Epithelial cell of prostate (primary cell): ENCODE data around the gene PLCH1.
A peak's percentile ranks its signal among the peaks of the same experiment; 100 is the strongest.

Source experiments
- DNase-seq: peaks from one replicate; pipeline ENCODE4 v3.0.0-alpha.2; 2011; ENCODE audit warnings: low read depth, low spot score
- H3K27ac ChIP-seq: fragments of 450-650 bp; 2 replicates; pipeline ENCODE4 v1.5.1; 2017; ENCODE audit warnings: mild to moderate bottlenecking

Gene PLCH1

DNA sequence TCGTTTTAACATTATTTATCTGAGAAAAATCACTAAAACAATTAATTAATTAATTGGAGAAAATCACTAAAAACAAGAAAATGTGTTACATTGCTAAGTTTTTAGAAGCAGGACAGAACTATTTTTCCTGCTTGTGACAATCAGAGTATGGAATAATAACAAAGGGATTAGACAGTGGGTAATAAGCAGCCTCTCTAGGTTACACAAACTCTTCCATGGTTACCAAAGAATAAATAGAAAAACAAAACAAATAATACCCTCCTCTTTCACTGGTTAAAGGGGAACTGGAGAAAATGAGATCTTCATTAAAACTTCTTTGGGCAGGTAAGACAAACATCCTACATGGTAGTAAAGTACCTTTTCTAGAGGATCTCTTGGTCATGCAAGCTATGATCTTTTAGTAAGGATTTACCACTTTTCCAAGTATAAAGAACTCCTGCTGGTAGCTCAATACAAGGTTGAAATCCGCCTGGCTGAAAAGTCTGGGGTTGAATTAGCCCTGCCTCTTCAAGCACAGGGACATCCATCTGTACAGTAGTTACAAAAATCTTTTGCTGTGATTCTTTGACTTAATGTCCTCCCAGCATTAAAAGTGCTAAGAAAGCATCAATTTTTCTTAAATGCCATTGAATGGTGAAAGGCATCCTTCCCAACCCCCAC is 2.5 kb upstream of the PLCH1 start:
- no peak for DNase-seq
- H3K27ac ChIP-seq: no peak overlapping the region

GRCh38 chr3:155746703-155747102 is 1.8 kb upstream of the PLCH1 start:
- DNase-seq: no peak
- no peak overlapping the region for H3K27ac ChIP-seq

DNA sequence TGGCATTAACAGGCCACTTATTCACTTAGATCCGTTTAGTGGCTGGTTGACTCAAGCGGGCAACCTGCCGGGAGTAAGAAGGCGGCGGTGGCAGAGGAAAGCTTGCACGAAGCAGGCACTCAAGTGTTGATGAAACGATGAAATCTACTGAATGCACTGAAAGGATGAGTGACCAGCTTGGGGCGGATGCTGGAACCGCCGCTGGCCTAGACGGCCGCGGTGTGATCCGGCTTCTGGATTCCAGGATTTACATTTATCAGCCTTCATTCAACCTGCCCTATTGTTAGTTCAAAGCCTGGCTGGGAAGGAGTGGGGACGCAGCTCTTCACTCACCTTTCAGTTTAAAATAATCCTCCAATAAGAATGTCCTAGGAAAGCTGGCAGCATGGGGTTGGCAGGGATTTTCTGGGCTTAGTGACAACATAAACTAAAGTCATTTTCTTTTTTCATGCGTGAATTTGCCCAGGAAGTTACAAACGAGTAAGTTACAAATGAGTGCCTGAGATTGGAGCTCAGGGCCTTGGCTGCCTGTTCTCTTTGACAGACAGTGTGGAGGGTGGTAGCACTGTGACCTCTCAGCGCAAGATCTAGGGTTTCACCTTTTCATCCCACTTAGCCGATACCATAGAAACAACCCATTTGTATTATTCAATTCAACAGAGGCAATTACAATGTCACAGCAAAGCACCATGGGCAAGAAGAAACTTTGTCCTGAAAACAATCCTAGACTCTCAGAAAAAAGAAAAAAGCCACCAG is 1.1 kb upstream of the PLCH1 start:
- no peak overlapping the region for H3K27ac ChIP-seq
- no peak for DNase-seq

DNA sequence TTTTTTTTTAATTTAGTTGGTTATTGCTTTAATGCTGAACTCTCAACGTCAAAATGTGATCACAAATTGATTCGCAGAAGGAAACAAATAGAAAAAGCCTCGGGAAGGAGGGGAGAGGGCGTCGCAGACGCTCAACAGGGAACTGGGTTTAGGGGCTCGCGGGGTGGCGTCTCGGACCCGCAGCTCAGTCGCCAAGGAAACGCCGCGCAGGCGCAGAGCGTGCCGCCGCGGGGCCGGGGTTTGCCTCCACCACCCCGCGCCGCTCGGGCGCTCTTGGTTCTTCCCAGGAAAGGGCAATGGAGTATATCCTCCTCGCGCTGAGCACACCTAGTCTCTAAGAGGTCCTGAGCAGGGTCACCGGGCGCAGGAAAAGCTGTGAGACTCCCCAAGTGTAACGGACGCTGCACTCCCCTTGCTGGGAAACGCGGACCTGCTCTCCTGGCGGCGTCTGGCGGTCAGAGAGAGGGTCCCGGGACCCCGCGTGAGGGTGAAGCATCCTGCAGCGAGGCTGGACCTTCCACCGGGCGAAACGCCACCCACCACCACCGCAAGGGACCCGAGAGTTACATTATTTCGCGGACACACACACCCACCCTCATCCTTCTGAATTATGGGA is 753 bp downstream of the PLCH1 start:
- no peak for DNase-seq
- no peak overlapping the region for H3K27ac ChIP-seq

DNA sequence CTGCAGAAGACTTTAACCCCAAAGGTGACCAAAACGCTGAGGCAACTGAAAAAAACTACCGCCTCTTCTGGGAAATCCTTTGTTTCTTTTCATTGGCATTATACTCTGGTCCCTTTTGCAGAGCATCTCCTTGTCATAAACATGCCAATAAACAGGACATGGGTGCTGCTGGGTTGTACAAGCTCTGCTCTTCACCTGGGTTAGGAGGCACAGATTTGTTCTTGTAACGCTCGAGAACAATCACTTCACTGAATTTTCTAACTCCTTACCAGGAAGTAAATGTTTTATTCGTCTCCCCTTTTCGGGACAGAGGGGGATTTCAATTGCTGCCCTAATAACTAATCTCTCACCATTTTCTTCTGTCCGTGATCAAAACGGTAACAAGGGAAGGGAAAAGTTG is 1.3 kb downstream of the PLCH1 start:
- DNase-seq: no peak
- H3K27ac ChIP-seq: no peak overlapping the region

GRCh38 chr3:155742349-155742965 is 2.4 kb downstream of the PLCH1 start:
- H3K27ac ChIP-seq: no peak overlapping the region
- no peak for DNase-seq

DNA sequence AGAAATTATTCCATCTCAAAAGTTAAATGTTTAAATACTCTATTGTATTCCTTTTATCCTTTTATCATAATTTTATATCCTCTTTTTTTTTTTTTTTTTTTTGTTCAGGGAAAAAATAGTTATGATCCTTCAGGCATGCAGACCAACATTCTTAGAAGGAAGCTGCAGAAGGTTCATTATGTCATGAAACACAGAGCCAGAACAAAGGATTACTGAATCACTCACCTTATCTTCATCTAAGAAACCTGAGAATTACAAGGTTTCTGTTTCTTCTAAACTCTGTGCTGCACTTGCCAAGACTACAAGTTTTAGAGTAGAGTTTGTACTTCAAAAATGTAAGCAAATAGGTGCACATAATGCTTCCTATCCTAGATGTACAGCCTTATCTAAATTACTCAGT is 3.3 kb downstream of the PLCH1 start:
- no peak for DNase-seq
- no peak overlapping the region for H3K27ac ChIP-seq

GRCh38 chr3:155741101-155741500 is 3.8 kb downstream of the PLCH1 start:
- no peak overlapping the region for H3K27ac ChIP-seq
- no peak for DNase-seq

DNA sequence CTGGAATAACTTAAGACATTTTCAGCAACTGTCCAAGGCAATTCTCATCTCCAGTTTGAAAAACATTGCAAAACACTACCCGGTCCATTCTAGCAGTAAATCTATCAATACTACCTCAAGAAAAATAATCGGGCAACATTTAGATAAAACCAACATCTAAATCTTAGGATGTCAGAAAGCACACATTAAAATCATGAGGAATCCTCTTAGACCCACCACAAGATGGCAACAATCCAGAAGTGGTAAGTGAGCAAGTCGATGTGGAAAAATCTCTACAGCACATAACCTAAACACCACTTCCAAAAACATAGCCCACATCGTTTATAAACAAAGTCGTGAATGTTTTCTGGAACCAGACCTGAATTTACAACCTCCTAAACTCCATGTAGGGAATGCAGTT is 5.7 kb downstream of the PLCH1 start:
- no peak overlapping the region for H3K27ac ChIP-seq
- no peak for DNase-seq

GRCh38 chr3:155738580-155739076 is 6.2 kb downstream of the PLCH1 start:
- no peak for DNase-seq
- no peak overlapping the region for H3K27ac ChIP-seq

DNA sequence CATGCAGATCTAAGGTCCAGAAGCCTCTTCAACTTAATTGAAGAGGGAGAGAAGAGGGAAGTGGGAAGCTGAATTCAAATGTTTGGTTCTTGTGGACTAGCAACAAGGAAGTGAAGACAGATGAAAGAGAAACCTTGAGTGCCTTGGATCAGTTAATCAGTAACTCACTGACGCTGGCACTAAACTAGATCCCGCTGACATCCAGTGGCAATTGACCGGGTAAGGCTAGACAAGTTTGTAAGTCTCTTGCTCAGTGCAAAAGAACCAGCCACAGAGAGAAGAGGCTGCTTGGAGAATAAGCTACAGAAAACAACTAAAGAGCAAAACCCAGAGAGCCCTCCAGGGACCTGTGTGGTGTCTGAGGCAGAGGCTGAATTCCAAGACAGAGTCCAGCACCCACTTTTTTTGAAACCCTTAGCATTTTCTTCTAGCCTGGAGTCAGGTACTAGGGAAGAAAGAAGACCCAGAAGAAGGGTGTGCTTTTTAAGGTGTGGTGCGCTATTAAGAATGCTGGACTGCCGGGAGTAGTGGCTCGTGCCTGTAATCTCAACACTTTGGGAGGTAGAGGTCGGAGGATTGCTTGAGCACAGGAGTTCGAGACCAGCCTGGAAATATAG is 6.9 kb downstream of the PLCH1 start:
- DNase-seq: peak; percentile 18

DNA sequence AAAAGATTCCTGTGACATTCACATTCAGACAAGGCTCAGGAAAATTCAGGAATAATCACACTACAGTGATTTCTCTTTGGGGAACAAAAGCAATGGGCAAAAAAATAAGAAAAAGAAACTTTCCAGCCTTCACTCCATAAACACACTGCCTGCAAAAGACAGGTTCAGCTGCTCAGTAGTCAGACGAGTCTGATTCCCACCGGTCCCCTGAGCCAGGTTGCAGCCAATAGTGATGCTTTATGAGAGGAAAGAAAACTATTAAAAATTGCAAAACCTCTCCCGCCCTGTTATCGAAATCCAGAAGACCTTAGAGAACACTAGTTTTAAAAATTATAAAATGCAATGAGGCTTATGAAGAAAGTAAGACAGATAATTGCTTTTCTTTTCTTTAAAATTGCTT is 8.5 kb downstream of the PLCH1 start:
- no peak for DNase-seq
- no peak overlapping the region for H3K27ac ChIP-seq

More for the DNA sequence above, 6.9 kb downstream of the PLCH1 start:
- H3K27ac ChIP-seq: no peak overlapping the region

- H3K27ac ChIP-seq: no peak overlapping the region
- no peak for DNase-seq
Observed at GRCh38 chr3:155730843-155731242, 14.0 kb downstream of the PLCH1 start.

- DNase-seq: no peak
- no peak overlapping the region for H3K27ac ChIP-seq
Observed at GRCh38 chr3:155727836-155728235, 17.0 kb downstream of the PLCH1 start.

DNA sequence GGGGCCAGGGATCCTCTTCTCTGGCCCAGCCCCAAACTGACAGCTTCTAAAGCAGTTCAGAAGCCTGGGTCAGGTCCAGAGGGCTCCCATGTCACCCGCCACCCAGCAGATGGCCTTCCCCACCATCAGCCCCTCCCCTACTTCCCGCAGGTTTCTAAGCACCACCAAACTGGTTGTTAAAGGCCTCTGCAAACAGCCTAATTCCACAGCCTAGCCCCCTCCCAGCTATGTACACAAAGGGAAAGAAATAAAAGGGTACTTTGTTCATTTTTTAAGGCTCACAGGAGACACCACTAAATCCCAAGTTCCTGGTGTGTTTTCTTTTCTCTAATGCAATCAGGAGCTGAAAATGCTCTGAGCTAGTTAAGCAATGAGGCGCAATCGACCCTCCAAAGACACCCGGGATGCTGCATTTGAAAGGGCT is 30.6 kb downstream of the PLCH1 start:
- no peak for DNase-seq
- no peak overlapping the region for H3K27ac ChIP-seq

DNA sequence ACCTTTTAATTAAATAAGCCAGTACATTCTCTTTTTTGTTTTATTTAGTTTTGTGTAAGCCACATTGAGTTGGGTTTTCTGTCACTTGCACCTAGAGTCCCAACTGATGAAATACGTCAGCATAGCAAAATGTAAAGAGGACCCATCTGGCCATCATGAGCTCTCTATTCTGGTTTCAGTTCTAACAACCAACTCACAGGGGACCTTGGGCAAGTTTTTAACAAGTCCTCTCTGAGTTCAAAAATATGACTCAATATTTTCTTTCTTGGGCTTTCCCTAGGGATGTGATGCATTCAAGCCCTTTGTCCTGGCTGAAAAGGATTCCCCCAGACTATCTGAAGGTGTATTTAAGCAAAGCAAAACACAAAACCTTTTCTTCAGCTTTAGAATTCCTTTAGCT is 32.9 kb downstream of the PLCH1 start:
- DNase-seq: no peak

GRCh38 chr3:155704771-155705559 is 39.9 kb downstream of the PLCH1 start:
- H3K27ac ChIP-seq: peak overlapping the region; percentile 14
- no peak for DNase-seq

More for the DNA sequence above, 32.9 kb downstream of the PLCH1 start:
- H3K27ac ChIP-seq: no peak overlapping the region

GRCh38 chr3:155704061-155704460 is 40.8 kb downstream of the PLCH1 start:
- no peak for DNase-seq
- H3K27ac ChIP-seq: no peak overlapping the region

DNA sequence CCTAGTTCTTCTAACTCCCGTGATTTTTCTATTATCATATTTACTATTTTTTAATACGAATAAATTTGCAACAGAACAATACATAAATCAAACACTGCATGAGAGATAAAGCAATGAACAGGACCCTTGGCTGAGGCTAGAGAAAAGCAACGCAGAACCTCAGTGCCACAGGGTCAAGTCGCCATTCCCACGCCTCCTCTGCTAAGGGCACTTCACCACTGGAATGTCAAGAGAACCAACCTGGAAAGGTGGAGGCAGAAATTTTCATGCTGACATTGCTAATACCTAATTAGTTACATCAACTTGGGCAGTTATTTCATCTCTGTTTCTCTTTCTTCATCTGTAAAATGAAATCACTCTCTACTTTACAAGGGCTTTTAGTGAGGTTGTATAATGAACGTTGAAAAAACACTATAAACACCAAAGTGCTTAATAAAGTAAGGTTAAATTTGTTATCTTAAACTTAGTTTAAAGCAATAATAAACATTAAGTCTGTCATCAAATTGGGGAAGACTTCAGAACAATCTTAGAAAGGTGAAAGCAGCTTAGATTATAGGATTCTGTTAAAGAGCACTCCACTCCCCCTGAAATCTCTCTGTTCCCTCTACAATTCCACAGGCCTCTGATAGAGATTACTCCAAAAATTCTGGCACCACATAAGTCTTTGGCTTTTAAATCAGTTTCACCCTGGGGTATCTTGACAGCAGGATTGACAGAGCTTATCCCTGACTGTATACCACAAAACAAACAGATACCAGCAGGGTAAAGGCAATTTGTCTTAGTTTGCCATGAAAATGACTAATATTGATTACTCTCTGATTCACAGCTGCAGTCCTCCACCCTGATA is 41.9 kb downstream of the PLCH1 start:
- H3K27ac ChIP-seq: no peak overlapping the region
- DNase-seq: no peak
